ENCODE results near the gene IRX2. TPM values are rescaled to one million over a fixed set of nuclear protein-coding genes. Genes with fewer than 3 reads are reported as not detected.

Gene IRX2
- total RNA-seq: 56.4 TPM
- long read RNA-seq, transcript IRX2-202 (5 exons, 2,630 nt): minor isoform, 22 of 98 reads
- long read RNA-seq, transcript IRX2-201 (4 exons, 2,456 nt): major isoform, 29 of 98 reads
- long read RNA-seq, partial matches to known transcripts: 30 of 98 reads
- long read RNA-seq, other reads (novel, unspliced or antisense): 17 of 98 reads

GRCh38 chr5:2751592-2752021 lies at the start of gene IRX2:
Gene IRX2, minus strand, starts transcription at chr5:2751677. Its CDS starts 264 bp downstream, at chr5:2751413.
- peaks cover 82% of the 10 kb centered on the region for H3K27me3 ChIP-seq
- H3K27ac ChIP-seq: peak within 1 kb of the TSS; percentile 88
- DNase-seq (peak; percentile 95), ATAC-seq (peak; percentile 83)
- no peak for TF ChIP-seq CTCF (IDR thresholded peaks at IDR 0.05)
- peak within 1 kb of the TSS; percentile 54 for H3K4me3 ChIP-seq
- H3K4me1 ChIP-seq: no peaks in the 10 kb centered on the region
- H3K36me3 ChIP-seq: no peaks in the 10 kb centered on the region
- intact Hi-C loops (cut with DNase I): no loop called here
- H3K9me3 ChIP-seq: no peaks in the 10 kb centered on the region

- H3K27me3 ChIP-seq: no peaks in the 10 kb centered on the region
- H3K36me3 ChIP-seq: no peaks in the 10 kb centered on the region
- no peak overlapping the region for H3K4me3 ChIP-seq
- H3K27ac ChIP-seq: no peak overlapping the region
- H3K4me1 ChIP-seq: no peaks in the 10 kb centered on the region
- no peak for DNase-seq
- intact Hi-C loops (cut with DNase I): no loop called here
- H3K9me3 ChIP-seq: no peaks in the 10 kb centered on the region
- TF ChIP-seq CTCF (IDR thresholded peaks at IDR 0.05): no peak
- no peak for ATAC-seq
Measured at GRCh38 chr5:2800035-2800434, 48.6 kb upstream of the IRX2 start.

GRCh38 chr5:2797981-2798380 lies 46.5 kb upstream of the IRX2 start:
- Histone ChIP-seq H3K4me1 (no peaks in the 10 kb centered on the region), H3K9me3 (no peaks in the 10 kb centered on the region), H3K27ac (no peak overlapping the region), H3K4me3 (no peak overlapping the region), H3K27me3 (no peaks in the 10 kb centered on the region), H3K36me3 (no peaks in the 10 kb centered on the region)
- no peak for ATAC-seq
- no peak for TF ChIP-seq CTCF (IDR thresholded peaks at IDR 0.05)
- intact Hi-C loops (cut with DNase I): no loop called here
- DNase-seq: no peak

GRCh38 chr5:2797160-2797559 lies 45.7 kb upstream of the IRX2 start:
- no peak overlapping the region for H3K27ac ChIP-seq
- H3K36me3 ChIP-seq: no peaks in the 10 kb centered on the region
- DNase-seq (no peak), ATAC-seq (no peak)
- no peaks in the 10 kb centered on the region for H3K4me1 ChIP-seq
- no peak for TF ChIP-seq CTCF (IDR thresholded peaks at IDR 0.05)
- no peak overlapping the region for H3K4me3 ChIP-seq
- H3K27me3 ChIP-seq: no peaks in the 10 kb centered on the region
- H3K9me3 ChIP-seq: no peaks in the 10 kb centered on the region
- intact Hi-C loops (cut with DNase I): no loop called here

GRCh38 chr5:2783223-2783622 lies 31.7 kb upstream of the IRX2 start:
- no peak overlapping the region for H3K27ac ChIP-seq
- no peak for DNase-seq
- intact Hi-C loops (cut with DNase I): no loop called here
- peak; percentile 25 for TF ChIP-seq CTCF (IDR thresholded peaks at IDR 0.05)
- no peaks in the 10 kb centered on the region for H3K36me3 ChIP-seq
- no peaks in the 10 kb centered on the region for H3K9me3 ChIP-seq
- peak; percentile 34 for ATAC-seq
- no peak overlapping the region for H3K4me3 ChIP-seq
- H3K27me3 ChIP-seq: no peaks in the 10 kb centered on the region
- no peaks in the 10 kb centered on the region for H3K4me1 ChIP-seq

GRCh38 chr5:2782658-2783057 lies 31.2 kb upstream of the IRX2 start:
- TF ChIP-seq CTCF (IDR thresholded peaks at IDR 0.05): no peak
- H3K4me3 ChIP-seq: no peak overlapping the region
- no peaks in the 10 kb centered on the region for H3K27me3 ChIP-seq
- intact Hi-C loops (cut with DNase I): no loop called here
- no peaks in the 10 kb centered on the region for H3K36me3 ChIP-seq
- no peaks in the 10 kb centered on the region for H3K4me1 ChIP-seq
- no peak for DNase-seq
- no peaks in the 10 kb centered on the region for H3K9me3 ChIP-seq
- ATAC-seq: peak; percentile 12
- no peak overlapping the region for H3K27ac ChIP-seq
